ENCODE measurements around the gene C1orf105.
A peak's percentile ranks its signal among the peaks of the same experiment; 100 is the strongest.

The C1orf105 gene

GRCh38 chr1:172451002-172451443 lies 30.5 kb downstream of the C1orf105 start:
- in situ Hi-C loops (cut with HindIII; ENCODE audit: low sequenced_read_pairs), result no loop called here
- peak; percentile 65 for DNase-seq (ENCODE audit: low read depth, low spot score)
- no peak for TF ChIP-seq CTCF (IDR thresholded peaks at IDR 0.05; ENCODE audit: low read depth, low read length)
- no peak overlapping the region for H3K4me3 ChIP-seq (ENCODE audit: low read depth, low read length)

- in situ Hi-C loops (cut with HindIII; ENCODE audit: low sequenced_read_pairs), result no loop called here
- no peak for DNase-seq (ENCODE audit: low read depth, low spot score)
- H3K4me3 ChIP-seq (ENCODE audit: low read depth, low read length), result no peak overlapping the region
- TF ChIP-seq CTCF (IDR thresholded peaks at IDR 0.05; ENCODE audit: low read depth, low read length), result no peak
Measured at GRCh38 chr1:172452536-172453152, 32.2 kb downstream of the C1orf105 start.

- no peak for TF ChIP-seq CTCF (IDR thresholded peaks at IDR 0.05; ENCODE audit: low read depth, low read length)
- in situ Hi-C loops (cut with HindIII; ENCODE audit: low sequenced_read_pairs), result no loop called here
- no peak overlapping the region for H3K4me3 ChIP-seq (ENCODE audit: low read depth, low read length)
- DNase-seq (ENCODE audit: low read depth, low spot score), result no peak
Measured at GRCh38 chr1:172453153-172453545, 32.7 kb downstream of the C1orf105 start.

GRCh38 chr1:172453607-172454006 lies 33.1 kb downstream of the C1orf105 start:
- in situ Hi-C loops (cut with HindIII; ENCODE audit: low sequenced_read_pairs), result no loop called here
- no peak for DNase-seq (ENCODE audit: low read depth, low spot score)
- no peak for TF ChIP-seq CTCF (IDR thresholded peaks at IDR 0.05; ENCODE audit: low read depth, low read length)
- no peak overlapping the region for H3K4me3 ChIP-seq (ENCODE audit: low read depth, low read length)

- no peak for TF ChIP-seq CTCF (IDR thresholded peaks at IDR 0.05; ENCODE audit: low read depth, low read length)
- in situ Hi-C loops (cut with HindIII; ENCODE audit: low sequenced_read_pairs), result no loop called here
- DNase-seq (ENCODE audit: low read depth, low spot score), result no peak
- no peak overlapping the region for H3K4me3 ChIP-seq (ENCODE audit: low read depth, low read length)
Measured at GRCh38 chr1:172455451-172455850, 35.0 kb downstream of the C1orf105 start.

- in situ Hi-C loops (cut with HindIII; ENCODE audit: low sequenced_read_pairs), result no loop called here
- H3K4me3 ChIP-seq (ENCODE audit: low read depth, low read length), result no peak overlapping the region
- TF ChIP-seq CTCF (IDR thresholded peaks at IDR 0.05; ENCODE audit: low read depth, low read length), result no peak
- DNase-seq (ENCODE audit: low read depth, low spot score), result no peak
Measured at GRCh38 chr1:172456344-172456769, 35.9 kb downstream of the C1orf105 start.
